SK-N-SH (cell line): ENCODE results near the gene ZNF514. TPM values are rescaled to one million over a fixed set of nuclear protein-coding genes. Genes with fewer than 3 reads are reported as not detected.

Source experiments
- CTCF ChIA-PET: fragments of 300-600, 350-600 bp; formaldehyde crosslinking; extraction: SDS; loops from one replicate; lab custom pipeline; 2021; lab: Yijun Ruan, JAX
- POLR2A ChIA-PET: fragments of 350-600 bp; sonication (Branson Sonifier 250); formaldehyde crosslinking; extraction: SDS; loops from one replicate; lab custom pipeline; 2020; ENCODE audit warnings: antibody characterized with exemption, inconsistent platforms; lab: Yijun Ruan, JAX
- DNase-seq: peaks from one replicate; pipeline ENCODE4 v3.0.0; 2012
- H2AFZ ChIP-seq: fragments of 200-600 bp; sonication (generic); 2 replicates; pipeline ENCODE4 v1.8.1; 2016; ENCODE audit warnings: antibody characterized with exemption, mild to moderate bottlenecking, low read depth
- H3F3A ChIP-seq: fragments of 200-600 bp; sonication (generic); replicated peaks from 2 replicates; pipeline ENCODE3; 2016; ENCODE audit warnings: antibody characterized with exemption, mild to moderate bottlenecking; ENCODE audit not compliant: insufficient read depth
- H3K27ac ChIP-seq, 2 experiments: fragments of 200-500 bp in 1 of 2; fragments of 200-600 bp in 1 of 2; sonication (Bioruptor generic) in 1 of 2; sonication (generic), shearing (Covaris generic) in 1 of 2; 2 replicates each; pipeline versions ENCODE4 v1.5.1 to v1.6.1; 2014 to 2016; ENCODE audit warnings: low read depth in 2 of 2, inconsistent platforms in 1 of 2, low read length in 1 of 2, mild to moderate bottlenecking in 1 of 2, mixed read lengths in 1 of 2
- H3K27me3 ChIP-seq: fragments of 200-600 bp; sonication (generic), shearing (Covaris generic); 2 replicates; pipeline ENCODE4 v1.6.1; 2016; ENCODE audit warnings: mixed run types; ENCODE audit not compliant: insufficient read depth
- H3K36me3 ChIP-seq, 2 experiments: fragments of 200-500 bp in 1 of 2; fragments of 200-600 bp in 1 of 2; sonication (Bioruptor generic) in 1 of 2; sonication (generic) in 1 of 2; replicated peaks in 1 of 2; 2 replicates each; pipeline versions ENCODE3 to v1.5.1; 2014 to 2016; ENCODE audit warnings: low read length in 1 of 2, mild to moderate bottlenecking in 1 of 2; ENCODE audit not compliant: insufficient read depth in 2 of 2, control insufficient read depth in 1 of 2
- H3K4me1 ChIP-seq, 2 experiments: fragments of 200-500 bp in 1 of 2; fragments of 200-600 bp in 1 of 2; sonication (Bioruptor generic) in 1 of 2; sonication (generic), shearing (Covaris generic) in 1 of 2; 2 replicates each; pipeline versions ENCODE4 v1.5.1 to v1.6.1; 2014 to 2016; ENCODE audit warnings: low read depth in 1 of 2, low read length in 1 of 2, mixed run types in 1 of 2; ENCODE audit not compliant: insufficient read depth in 2 of 2, control insufficient read depth in 1 of 2
- H3K4me2 ChIP-seq: fragments of 200-600 bp; sonication (generic), shearing (Covaris generic); 2 replicates; pipeline ENCODE4 v1.6.1; 2017; ENCODE audit warnings: mixed run types
- H3K4me3 ChIP-seq, 2 experiments: fragments of 200-500 bp in 1 of 2; fragments of 200-600 bp in 1 of 2; sonication (Bioruptor generic) in 1 of 2; sonication (generic), shearing (Covaris generic) in 1 of 2; 2 replicates each; pipeline versions ENCODE4 v1.5.1 to v1.8.1; 2014 to 2016; ENCODE audit warnings: low read depth in 2 of 2, inconsistent platforms in 1 of 2, low read length in 1 of 2, mild to moderate bottlenecking in 1 of 2, mixed read lengths in 1 of 2, moderate library complexity in 1 of 2
- H3K79me2 ChIP-seq: fragments of 200-600 bp; sonication (generic); 2 replicates; pipeline ENCODE4 v1.8.1; 2017; ENCODE audit warnings: mild to moderate bottlenecking; ENCODE audit not compliant: insufficient read depth
- H3K9ac ChIP-seq: fragments of 200-600 bp; sonication (generic); 2 replicates; pipeline ENCODE4 v1.6.1; 2017; ENCODE audit warnings: mixed run types
- H3K9me2 ChIP-seq: fragments of 200-600 bp; sonication (generic); 2 replicates; pipeline ENCODE4 v1.6.1; 2017; ENCODE audit warnings: mixed run types
- H3K9me3 ChIP-seq: fragments of 200-600 bp; sonication (generic); 2 replicates; pipeline ENCODE4 v1.6.1; 2017; ENCODE audit warnings: mixed run types, mild to moderate bottlenecking, moderate library complexity
- H4K20me1 ChIP-seq: fragments of 200-600 bp; sonication (generic); 2 replicates; pipeline ENCODE4 v1.6.1; 2017; ENCODE audit warnings: mild to moderate bottlenecking, mixed run types; ENCODE audit not compliant: insufficient read depth
- CHD2 ChIP-seq: fragments of 150-350 bp; IDR thresholded peaks from 2 replicates; pipeline ENCODE4 v1.6.1; 2018; ENCODE audit warnings: low read length; ENCODE audit not compliant: partially characterized antibody
- CTCF ChIP-seq: fragments of 200-600 bp; sonication (generic); IDR thresholded peaks from 2 replicates; pipeline ENCODE4 v1.6.1; 2017; ENCODE audit warnings: antibody characterized with exemption, mild to moderate bottlenecking, moderate library complexity
- ELF1 ChIP-seq: IDR thresholded peaks from 2 replicates; pipeline ENCODE4 v1.4.0; 2012
- EP300 ChIP-seq, 2 experiments: IDR thresholded peaks; 2 replicates each; pipeline versions ENCODE4 v1.4.0 to v1.6.1; 2012; ENCODE audit warnings: borderline replicate concordance in 1 of 2, low read depth in 1 of 2, low read length in 1 of 2
- EZH2phosphoT487 ChIP-seq: fragments of 200-600 bp; sonication (generic); IDR thresholded peaks from 2 replicates; pipeline ENCODE4 v1.6.1; 2017; ENCODE audit warnings: low read depth, mixed run types, mild to moderate bottlenecking, antibody characterized with exemption, moderate library complexity, borderline replicate concordance
- FOSL2 ChIP-seq: IDR thresholded peaks from 2 replicates; pipeline ENCODE4 v1.4.0; 2012; ENCODE audit warnings: low read depth, mild to moderate bottlenecking, moderate library complexity, borderline replicate concordance
- FOXJ3 ChIP-seq: sonication (generic); formaldehyde crosslinking; IDR thresholded peaks from 2 replicates; pipeline ENCODE4 v1.5.1; 2020; ENCODE audit warnings: mild to moderate bottlenecking, missing genetic modification reagents
- FOXM1 ChIP-seq: IDR thresholded peaks from 2 replicates; pipeline ENCODE4 v1.4.0; 2012; ENCODE audit warnings: low read depth, mild to moderate bottlenecking
- GABPA ChIP-seq: IDR thresholded peaks from 2 replicates; pipeline ENCODE4 v1.4.0; 2012; ENCODE audit warnings: low read depth, mild to moderate bottlenecking
- GATA2 ChIP-seq: sonication (generic); formaldehyde crosslinking; IDR thresholded peaks from 2 replicates; pipeline ENCODE4 v1.5.0; 2020; ENCODE audit warnings: mild to moderate bottlenecking, missing genetic modification reagents
- JUND ChIP-seq: IDR thresholded peaks from 2 replicates; pipeline ENCODE4 v1.4.0; 2012
- MEF2A ChIP-seq: IDR thresholded peaks from 2 replicates; pipeline ENCODE4 v1.4.0; 2012; ENCODE audit warnings: low read depth, borderline replicate concordance
- MXI1 ChIP-seq: IDR thresholded peaks from 2 replicates; pipeline ENCODE4 v1.6.1; 2012; ENCODE audit warnings: mild to moderate bottlenecking, low read depth, low read length, improper control_type of control experiment
- NFIC ChIP-seq: IDR thresholded peaks from 2 replicates; pipeline ENCODE4 v1.4.0; 2012; ENCODE audit warnings: borderline replicate concordance
- NRF1 ChIP-seq: IDR thresholded peaks from 2 replicates; pipeline ENCODE4 v1.6.1; 2012; ENCODE audit warnings: low read depth, mild to moderate bottlenecking, low read length
- RCOR1 ChIP-seq: fragments of 150-350 bp; IDR thresholded peaks from 2 replicates; pipeline ENCODE4 v1.6.1; 2017; ENCODE audit warnings: antibody characterized with exemption, low read length
- SIN3A ChIP-seq: IDR thresholded peaks from 2 replicates; pipeline ENCODE4 v1.6.1; 2012; ENCODE audit warnings: low read depth, mild to moderate bottlenecking, low read length, moderate library complexity, borderline replicate concordance
- SMC3 ChIP-seq: IDR thresholded peaks from 2 replicates; pipeline ENCODE4 v1.6.1; 2012; ENCODE audit warnings: low read depth, low read length, improper control_type of control experiment
- TCF12 ChIP-seq: IDR thresholded peaks from 2 replicates; pipeline ENCODE4 v1.4.0; 2012
- USF2 ChIP-seq: fragments of 150-350 bp; IDR thresholded peaks from 2 replicates; pipeline ENCODE4 v1.6.1; 2017; ENCODE audit warnings: antibody characterized with exemption, low read length, low read depth, borderline replicate concordance
- ZBTB33 ChIP-seq: IDR thresholded peaks from 2 replicates; pipeline ENCODE4 v1.4.0; 2012; ENCODE audit warnings: low read depth, borderline replicate concordance
- WGBS: methylation state at CpG from one replicate; pipeline ENCODE4 v1.1.6; 2017; ENCODE audit warnings: low lambda C conversion rate; 5-methylcytosine and 5-hydroxymethylcytosine counted together
- polyA plus RNA-seq, 3 experiments: library from polyadenylated mRNA; depleted of rRNA; stranded (reverse); fragments of >200 nt; gene quantifications; 2 replicates each; pipeline ENCODE4 v1.2.3, GENCODE V29; 2012
- TF ChIP-seq, protein P1 (sequence below): IDR thresholded peaks from 2 replicates; pipeline ENCODE4; 2012
- TF ChIP-seq, protein P2 (sequence below): IDR thresholded peaks from 2 replicates; pipeline ENCODE4 v1.4.0; 2012; ENCODE audit warnings: low read depth, borderline replicate concordance
- TF ChIP-seq, protein P3 (sequence below): fragments of 150-350 bp; IDR thresholded peaks from 2 replicates; pipeline ENCODE4 v1.6.1; 2016; ENCODE audit warnings: mild to moderate bottlenecking, low read depth, low read length

The ZNF514 gene
- polyA plus RNA-seq, 1 of the 3 experiments (the other 2 are of a cell fraction): 9.0 TPM

DNA sequence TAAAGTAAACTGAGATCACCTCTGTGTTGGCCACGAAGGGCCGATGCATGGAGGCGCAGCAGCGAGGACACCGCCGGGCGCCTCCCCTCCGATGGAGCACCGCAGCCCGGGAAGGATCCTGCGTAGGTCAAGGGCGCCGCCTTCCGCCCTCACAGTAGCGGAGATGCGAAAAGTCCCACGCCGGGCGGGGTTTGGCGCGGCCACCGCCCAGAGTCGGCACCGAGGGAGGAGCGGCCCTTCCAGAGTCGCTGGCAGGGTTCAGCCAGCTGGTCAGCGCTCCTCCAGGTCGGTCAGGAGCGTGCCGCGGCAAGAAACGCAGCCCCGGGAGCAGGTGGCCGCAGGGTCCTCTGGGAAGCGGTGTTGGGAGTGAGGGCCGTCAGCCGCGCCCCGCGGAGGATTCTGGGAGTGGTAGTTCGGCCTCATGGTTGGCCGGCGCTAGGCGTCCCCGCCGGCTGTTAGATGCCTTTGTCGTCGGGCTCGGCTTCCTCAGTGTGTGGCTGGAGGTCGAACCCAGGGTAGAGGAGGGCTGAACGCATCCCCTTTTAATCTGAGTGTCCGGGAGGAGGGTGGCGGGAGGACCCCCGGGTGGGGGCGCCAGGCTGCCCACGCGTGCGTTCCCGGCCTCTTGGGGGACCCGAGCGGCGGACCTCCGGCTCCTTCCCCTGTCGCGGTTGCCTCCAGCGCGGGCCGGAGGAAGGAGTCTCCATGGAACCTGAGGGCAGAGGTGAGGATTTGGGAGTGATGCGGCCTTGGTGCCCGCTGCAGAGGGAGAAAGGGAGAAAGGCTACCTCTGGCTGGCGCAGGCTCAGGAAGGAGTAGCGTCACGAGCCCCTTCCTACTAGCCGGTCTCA, 47.7 kb upstream of the ZNF514 start, which contains the start of gene ZNF892:
ZNF892 (plus strand) TSS at position 411 of the 851 bp plus-strand sequence; CDS start at position 706, 295 bp downstream.
- POLR2A ChIA-PET: interaction anchor here (0.6 to 1.2 kb wide), 2 partner anchors 43 to 105 kb away, joined by 3 read pairs; no protein-coding TSS in a partner anchor
- H3K9me3 ChIP-seq: no peaks in the 10 kb centered on the region; the same call in 1 of the 2 replicates
- CTCF ChIA-PET: interaction anchor here (1.0 kb wide), 2 partner anchors 11 to 33 kb away, joined by 3 read pairs; no protein-coding TSS in a partner anchor
- H3K4me3 ChIP-seq: peak within 1 kb of the TSS; percentile 80 to 81
- WGBS: 4% methylated on average over 38 of the region's 74 CpGs
- H3F3A ChIP-seq: peaks cover 7% of the 10 kb centered on the region
- H4K20me1 ChIP-seq: no peaks in the 10 kb centered on the region
- peak; percentile 96 for DNase-seq
- H3K27me3 ChIP-seq: no peaks in the 10 kb centered on the region
- peak within 1 kb of the TSS; percentile 64 for H3K9ac ChIP-seq
- peaks cover 27 to 28% of the 10 kb centered on the region in 2 experiments for H3K36me3 ChIP-seq
- peak within 1 kb of the TSS; percentile 87 for H2AFZ ChIP-seq
- H3K9me2 ChIP-seq: no peaks in the 10 kb centered on the region
- peak within 1 kb of the TSS; percentile 80 for H3K4me2 ChIP-seq
- peak within 1 kb of the TSS; percentile 33 to 89; a peak in 3 of 4 replicates for H3K27ac ChIP-seq
- no peaks in the 10 kb centered on the region for H3K79me2 ChIP-seq
- H3K4me1 ChIP-seq: no peaks in the 10 kb centered on the region; a peak in 1 of 4 replicates
- TF ChIP-seq EZH2phosphoT487: no peak
- no peak; a peak in 1 of 4 replicates for TF ChIP-seq EP300 (IDR thresholded peaks at IDR 0.05; ENCODE audit: borderline replicate concordance in 1 of 2, low read depth in 1 of 2, low read length in 1 of 2)
- TF ChIP-seq USF2: no peak
- no peak for TF ChIP-seq JUND
- TF ChIP-seq GABPA: peak; percentile 44; the same call in 1 of the 2 replicates
- no peak for TF ChIP-seq FOSL2
- no peak for TF ChIP-seq GATA2
- TF ChIP-seq MEF2A: no peak
- TF ChIP-seq SIN3A: 0 out of 2 replicates have a peak, but pooled peaks have one; percentile 37
- TF ChIP-seq CTCF: peak; percentile 47
- TF ChIP-seq RCOR1: peak; percentile 41; the same call in 1 of the 2 replicates
- TF ChIP-seq ZBTB33: no peak
- TF ChIP-seq ELF1: no peak; the same call in 1 of the 2 replicates
- TF ChIP-seq NFIC: no peak
- TF ChIP-seq NRF1: no peak
- peak; percentile 32; the same call in 1 of the 2 replicates for TF ChIP-seq SMC3
- TF ChIP-seq FOXM1: no peak
- TF ChIP-seq, protein P1, sequence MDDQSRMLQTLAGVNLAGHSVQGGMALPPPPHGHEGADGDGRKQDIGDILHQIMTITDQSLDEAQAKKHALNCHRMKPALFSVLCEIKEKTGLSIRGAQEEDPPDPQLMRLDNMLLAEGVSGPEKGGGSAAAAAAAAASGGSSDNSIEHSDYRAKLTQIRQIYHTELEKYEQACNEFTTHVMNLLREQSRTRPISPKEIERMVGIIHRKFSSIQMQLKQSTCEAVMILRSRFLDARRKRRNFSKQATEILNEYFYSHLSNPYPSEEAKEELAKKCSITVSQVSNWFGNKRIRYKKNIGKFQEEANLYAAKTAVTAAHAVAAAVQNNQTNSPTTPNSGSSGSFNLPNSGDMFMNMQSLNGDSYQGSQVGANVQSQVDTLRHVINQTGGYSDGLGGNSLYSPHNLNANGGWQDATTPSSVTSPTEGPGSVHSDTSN: no peak
- TF ChIP-seq CHD2: peak; percentile 52
- peak; percentile 29; the same call in 1 of the 2 replicates for TF ChIP-seq TCF12
- peak; percentile 74; the same call in 1 of the 2 replicates for TF ChIP-seq MXI1
- TF ChIP-seq, protein P2, sequence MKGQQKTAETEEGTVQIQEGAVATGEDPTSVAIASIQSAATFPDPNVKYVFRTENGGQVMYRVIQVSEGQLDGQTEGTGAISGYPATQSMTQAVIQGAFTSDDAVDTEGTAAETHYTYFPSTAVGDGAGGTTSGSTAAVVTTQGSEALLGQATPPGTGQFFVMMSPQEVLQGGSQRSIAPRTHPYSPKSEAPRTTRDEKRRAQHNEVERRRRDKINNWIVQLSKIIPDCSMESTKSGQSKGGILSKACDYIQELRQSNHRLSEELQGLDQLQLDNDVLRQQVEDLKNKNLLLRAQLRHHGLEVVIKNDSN: 0 out of 2 replicates have a peak, but pooled peaks have one; percentile 28
- no peak for TF ChIP-seq FOXJ3 (CRISPR knock-in tag)
- TF ChIP-seq, protein P3, sequence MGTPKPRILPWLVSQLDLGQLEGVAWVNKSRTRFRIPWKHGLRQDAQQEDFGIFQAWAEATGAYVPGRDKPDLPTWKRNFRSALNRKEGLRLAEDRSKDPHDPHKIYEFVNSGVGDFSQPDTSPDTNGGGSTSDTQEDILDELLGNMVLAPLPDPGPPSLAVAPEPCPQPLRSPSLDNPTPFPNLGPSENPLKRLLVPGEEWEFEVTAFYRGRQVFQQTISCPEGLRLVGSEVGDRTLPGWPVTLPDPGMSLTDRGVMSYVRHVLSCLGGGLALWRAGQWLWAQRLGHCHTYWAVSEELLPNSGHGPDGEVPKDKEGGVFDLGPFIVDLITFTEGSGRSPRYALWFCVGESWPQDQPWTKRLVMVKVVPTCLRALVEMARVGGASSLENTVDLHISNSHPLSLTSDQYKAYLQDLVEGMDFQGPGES: no peak
